Kidney epithelial cell (primary cell): ENCODE measurements around the gene CFAP300. TPM values are rescaled to one million over a fixed set of nuclear protein-coding genes. Genes with fewer than 3 reads are reported as not detected.

Source experiments
- DNase-seq: peaks from one replicate; pipeline ENCODE4 v3.0.0-alpha.2; 2010; ENCODE audit warnings: low read depth
- H3K27me3 ChIP-seq: 2 replicates; pipeline ENCODE4 v1.6.0; 2011; ENCODE audit warnings: low read length; ENCODE audit not compliant: control insufficient read depth, insufficient read depth
- H3K36me3 ChIP-seq: 2 replicates; pipeline ENCODE4 v1.5.1; 2011; ENCODE audit warnings: low read length; ENCODE audit not compliant: control insufficient read depth, insufficient read depth
- H3K4me3 ChIP-seq: 2 replicates; pipeline ENCODE4 v1.5.1; 2011; ENCODE audit warnings: low read depth, mild to moderate bottlenecking, control low read depth, low read length
- total RNA-seq: library from RNA; depleted of rRNA; stranded (reverse); fragments of >200 nt; gene quantifications from 2 replicates; pipeline ENCODE4 v1.2.3, GENCODE V29; 2015
- TF ChIP-seq, protein P1 (sequence below): IDR thresholded peaks from 2 replicates; pipeline ENCODE4 v1.5.1; 2011; ENCODE audit warnings: mild to moderate bottlenecking, moderate library complexity, low read length, control low read depth, inconsistent platforms; ENCODE audit not compliant: insufficient read depth, poor library complexity, severe bottlenecking

Gene CFAP300
- total RNA-seq, 1 donor from 2014 or later, result 0.33 TPM

DNA sequence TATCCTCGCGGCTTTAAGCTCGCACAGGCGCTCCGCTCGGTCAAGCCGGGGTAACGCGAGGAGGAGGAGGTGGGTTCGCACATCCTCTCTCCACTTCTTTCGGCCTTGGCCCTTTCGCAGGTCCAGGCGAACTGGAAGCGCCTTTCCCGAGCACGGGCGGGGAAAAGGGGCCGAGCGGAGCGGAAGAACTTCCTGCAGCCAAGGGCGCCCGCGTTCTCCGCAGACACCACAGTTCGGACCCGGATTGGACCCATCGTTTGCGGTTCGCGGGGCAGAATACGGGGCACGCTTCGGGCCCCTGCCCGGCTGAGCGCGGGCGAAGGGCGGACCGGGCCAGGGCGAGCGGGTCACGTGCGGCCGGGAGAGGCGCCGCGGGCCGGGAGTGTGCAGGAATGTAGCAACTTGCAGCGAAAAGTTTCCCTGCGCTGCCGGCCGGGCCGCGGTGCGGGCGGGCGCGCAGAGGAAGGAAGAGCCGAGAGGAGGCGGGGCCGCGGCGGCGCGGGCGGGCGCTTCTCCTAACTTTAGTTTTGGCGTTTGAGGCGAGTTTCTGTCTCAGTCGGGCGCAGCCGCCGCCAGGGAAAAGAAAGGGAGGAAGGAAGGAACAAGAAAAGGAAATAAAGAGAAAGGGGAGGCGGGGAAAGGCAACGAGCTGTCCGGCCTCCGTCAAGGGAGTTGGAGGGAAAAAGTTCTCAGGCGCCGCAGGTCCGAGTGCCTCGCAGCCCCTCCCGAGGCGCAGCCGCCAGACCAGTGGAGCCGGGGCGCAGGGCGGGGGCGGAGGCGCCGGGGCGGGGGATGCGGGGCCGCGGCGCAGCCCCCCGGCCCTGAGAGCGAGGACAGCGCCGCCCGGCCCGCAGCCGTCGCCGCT lies 62.9 kb downstream of the CFAP300 start, which contains the start of gene YAP1:
YAP1 (plus strand) TSS at position 552 of the 865 bp plus-strand sequence. CDS start 402 bp downstream, outside the sequence.
- no peaks in the 10 kb centered on the region for H3K27me3 ChIP-seq
- DNase-seq, result no peak
- H3K4me3 ChIP-seq, result peak within 1 kb of the TSS; percentile 95
- H3K36me3 ChIP-seq, result no peaks in the 10 kb centered on the region
- TF ChIP-seq, protein P1, sequence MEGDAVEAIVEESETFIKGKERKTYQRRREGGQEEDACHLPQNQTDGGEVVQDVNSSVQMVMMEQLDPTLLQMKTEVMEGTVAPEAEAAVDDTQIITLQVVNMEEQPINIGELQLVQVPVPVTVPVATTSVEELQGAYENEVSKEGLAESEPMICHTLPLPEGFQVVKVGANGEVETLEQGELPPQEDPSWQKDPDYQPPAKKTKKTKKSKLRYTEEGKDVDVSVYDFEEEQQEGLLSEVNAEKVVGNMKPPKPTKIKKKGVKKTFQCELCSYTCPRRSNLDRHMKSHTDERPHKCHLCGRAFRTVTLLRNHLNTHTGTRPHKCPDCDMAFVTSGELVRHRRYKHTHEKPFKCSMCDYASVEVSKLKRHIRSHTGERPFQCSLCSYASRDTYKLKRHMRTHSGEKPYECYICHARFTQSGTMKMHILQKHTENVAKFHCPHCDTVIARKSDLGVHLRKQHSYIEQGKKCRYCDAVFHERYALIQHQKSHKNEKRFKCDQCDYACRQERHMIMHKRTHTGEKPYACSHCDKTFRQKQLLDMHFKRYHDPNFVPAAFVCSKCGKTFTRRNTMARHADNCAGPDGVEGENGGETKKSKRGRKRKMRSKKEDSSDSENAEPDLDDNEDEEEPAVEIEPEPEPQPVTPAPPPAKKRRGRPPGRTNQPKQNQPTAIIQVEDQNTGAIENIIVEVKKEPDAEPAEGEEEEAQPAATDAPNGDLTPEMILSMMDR, result no peak

DNA sequence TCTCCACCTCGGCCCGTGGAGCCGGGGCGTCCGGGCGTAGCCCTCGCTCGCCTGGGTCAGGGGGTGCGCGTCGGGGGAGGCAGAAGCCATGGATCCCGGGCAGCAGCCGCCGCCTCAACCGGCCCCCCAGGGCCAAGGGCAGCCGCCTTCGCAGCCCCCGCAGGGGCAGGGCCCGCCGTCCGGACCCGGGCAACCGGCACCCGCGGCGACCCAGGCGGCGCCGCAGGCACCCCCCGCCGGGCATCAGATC lies 63.4 kb downstream of the CFAP300 start:
- TF ChIP-seq, protein P1, result no peak
- Histone ChIP-seq H3K36me3 (no peaks in the 10 kb centered on the region), H3K27me3 (no peaks in the 10 kb centered on the region), H3K4me3 (peak overlapping the region; percentile 95)
- DNase-seq, result no peak

- Histone ChIP-seq H3K36me3 (no peaks in the 10 kb centered on the region), H3K27me3 (no peaks in the 10 kb centered on the region), H3K4me3 (peak overlapping the region; percentile 95)
- TF ChIP-seq, protein P1, result peak; percentile 20
- no peak for DNase-seq
Measured at GRCh38 chr11:102111011-102111786, 64.0 kb downstream of the CFAP300 start.

GRCh38 chr11:102111787-102112508 lies 64.7 kb downstream of the CFAP300 start:
- peak overlapping the region; percentile 95 for H3K4me3 ChIP-seq
- TF ChIP-seq, protein P1, result no peak
- H3K27me3 ChIP-seq, result no peaks in the 10 kb centered on the region
- DNase-seq, result no peak
- no peaks in the 10 kb centered on the region for H3K36me3 ChIP-seq

DNA sequence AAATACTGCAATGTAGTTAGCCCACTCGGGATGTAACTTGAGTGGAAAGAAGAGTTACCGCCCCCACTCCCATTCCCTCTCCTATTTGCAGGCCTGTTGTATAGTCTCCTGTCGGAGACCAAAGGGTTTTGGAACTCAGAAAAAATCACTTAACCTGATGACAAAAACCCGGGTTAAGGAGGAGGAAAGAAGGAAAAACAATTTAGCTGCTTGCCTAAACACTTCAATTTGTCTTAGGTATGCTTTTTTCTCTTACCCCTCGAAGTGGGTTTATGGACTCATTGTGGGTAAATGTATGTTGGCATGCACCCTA lies 65.2 kb downstream of the CFAP300 start:
- TF ChIP-seq, protein P1, result no peak
- no peak for DNase-seq

More for the DNA sequence above, 65.2 kb downstream of the CFAP300 start:
- Histone ChIP-seq H3K27me3 (no peaks in the 10 kb centered on the region), H3K36me3 (no peaks in the 10 kb centered on the region), H3K4me3 (peak overlapping the region; percentile 95)
